GM12801 (cell line): ENCODE results near the gene TRPV4.

Experiments
- TF ChIP-seq, protein P1 (sequence below): IDR thresholded peaks from one replicate; pipeline ENCODE4 v1.5.1; 2011; ENCODE audit warnings: control low read depth; ENCODE audit not compliant: insufficient read length; ENCODE audit errors: extremely low read depth

The TRPV4 gene

DNA sequence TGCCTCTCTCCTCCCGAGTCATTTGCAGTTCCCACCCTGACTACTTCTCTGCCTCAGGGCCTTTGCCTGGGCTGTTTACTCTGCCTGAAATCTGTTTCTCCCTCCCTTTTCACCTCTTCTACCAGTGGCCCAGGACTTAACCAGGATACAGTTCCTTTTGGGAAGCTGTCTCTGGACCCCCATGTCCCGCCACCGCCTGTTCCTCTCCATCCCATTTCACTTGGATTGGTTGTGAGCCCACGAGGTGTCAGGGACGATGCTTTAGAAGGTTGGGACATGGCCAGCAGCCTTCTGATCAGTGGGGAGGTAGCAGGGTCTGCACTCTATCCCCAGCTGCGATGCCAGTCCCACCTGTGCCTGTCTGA is 67.8 kb downstream of the TRPV4 start:
- TF ChIP-seq, protein P1, sequence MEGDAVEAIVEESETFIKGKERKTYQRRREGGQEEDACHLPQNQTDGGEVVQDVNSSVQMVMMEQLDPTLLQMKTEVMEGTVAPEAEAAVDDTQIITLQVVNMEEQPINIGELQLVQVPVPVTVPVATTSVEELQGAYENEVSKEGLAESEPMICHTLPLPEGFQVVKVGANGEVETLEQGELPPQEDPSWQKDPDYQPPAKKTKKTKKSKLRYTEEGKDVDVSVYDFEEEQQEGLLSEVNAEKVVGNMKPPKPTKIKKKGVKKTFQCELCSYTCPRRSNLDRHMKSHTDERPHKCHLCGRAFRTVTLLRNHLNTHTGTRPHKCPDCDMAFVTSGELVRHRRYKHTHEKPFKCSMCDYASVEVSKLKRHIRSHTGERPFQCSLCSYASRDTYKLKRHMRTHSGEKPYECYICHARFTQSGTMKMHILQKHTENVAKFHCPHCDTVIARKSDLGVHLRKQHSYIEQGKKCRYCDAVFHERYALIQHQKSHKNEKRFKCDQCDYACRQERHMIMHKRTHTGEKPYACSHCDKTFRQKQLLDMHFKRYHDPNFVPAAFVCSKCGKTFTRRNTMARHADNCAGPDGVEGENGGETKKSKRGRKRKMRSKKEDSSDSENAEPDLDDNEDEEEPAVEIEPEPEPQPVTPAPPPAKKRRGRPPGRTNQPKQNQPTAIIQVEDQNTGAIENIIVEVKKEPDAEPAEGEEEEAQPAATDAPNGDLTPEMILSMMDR: no peak

DNA sequence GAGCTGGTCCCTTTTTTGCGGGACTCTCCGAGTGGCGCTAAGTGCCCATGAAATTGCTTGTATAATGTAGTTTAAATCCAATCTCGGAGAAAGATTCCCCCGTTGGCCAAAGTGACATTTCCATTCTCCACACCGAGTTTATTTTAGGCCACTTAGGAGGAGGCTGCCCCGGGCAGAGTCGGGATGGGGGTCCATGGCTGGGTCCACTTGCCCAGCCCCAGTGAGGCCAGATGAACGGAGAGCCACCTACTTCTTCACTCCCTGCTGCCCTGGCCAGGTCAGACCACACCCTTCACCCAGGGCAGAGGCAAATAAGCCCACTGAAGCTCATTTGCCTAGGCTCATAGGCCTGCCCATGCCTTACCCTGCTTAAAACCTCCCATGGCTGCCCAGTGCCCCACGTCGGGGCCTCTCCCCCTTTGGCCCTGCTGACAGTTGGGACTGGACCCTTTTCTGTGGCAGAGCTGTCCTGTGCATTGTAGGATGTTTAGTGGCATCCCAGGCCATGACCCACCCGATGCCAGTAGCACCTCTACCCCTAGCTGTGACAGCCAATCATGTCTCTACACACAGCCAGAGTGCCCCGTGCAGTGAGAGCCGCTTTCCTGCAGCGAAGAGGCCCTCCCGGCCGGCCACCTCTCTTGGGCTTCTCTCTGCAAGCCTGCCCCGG is 68.3 kb downstream of the TRPV4 start:
- TF ChIP-seq, protein P1: no peak

DNA sequence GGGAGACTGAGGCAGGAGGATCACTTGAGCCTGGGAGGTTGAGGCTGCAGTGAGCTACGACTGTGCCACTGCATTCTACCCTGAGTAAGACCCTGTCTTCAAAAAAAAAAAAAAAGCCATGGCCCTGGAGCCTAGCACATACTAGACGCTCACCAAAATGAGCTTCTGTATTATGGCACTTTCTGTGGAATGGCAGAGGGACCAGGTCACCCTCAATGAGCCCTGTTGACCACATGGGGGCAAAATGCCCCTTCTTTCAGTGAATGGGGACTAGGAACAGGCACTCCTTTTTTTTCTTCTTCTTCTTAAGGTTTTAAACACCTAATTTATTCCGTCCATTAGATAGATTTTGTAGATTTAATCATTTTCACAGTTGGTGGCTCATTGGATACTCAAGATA is 69.1 kb downstream of the TRPV4 start:
- TF ChIP-seq, protein P1: no peak

DNA sequence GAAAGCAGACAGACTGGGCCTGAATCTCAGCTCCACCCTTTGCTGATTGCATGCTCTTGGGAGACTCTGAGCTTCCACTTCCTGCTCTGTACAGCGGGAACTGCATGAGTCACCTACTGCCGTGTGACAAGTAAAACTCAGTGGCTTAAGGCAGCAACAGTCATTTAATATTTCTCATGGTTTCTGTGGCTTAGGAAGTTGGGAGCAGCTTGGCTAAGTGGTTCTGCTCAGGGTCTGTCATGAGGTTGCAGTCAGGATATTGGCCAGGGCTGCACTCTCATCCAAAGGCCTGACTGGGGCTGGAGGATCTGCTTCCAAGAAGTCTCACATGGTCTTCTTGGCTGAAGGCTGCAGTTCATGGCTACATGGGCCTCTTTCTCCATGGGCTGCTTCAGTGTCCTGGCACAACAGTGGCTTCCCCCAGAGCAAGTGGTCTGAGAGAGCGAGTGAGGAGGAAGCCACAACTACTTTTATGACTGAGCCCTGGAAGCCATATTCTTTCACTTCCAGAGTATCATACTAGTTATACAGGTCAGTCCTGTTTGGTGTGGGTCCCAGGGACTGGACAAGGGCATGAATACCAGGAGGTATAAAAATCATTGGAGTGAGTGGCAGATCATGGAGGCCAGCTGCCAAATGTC is 69.9 kb downstream of the TRPV4 start:
- TF ChIP-seq, protein P1: no peak

DNA sequence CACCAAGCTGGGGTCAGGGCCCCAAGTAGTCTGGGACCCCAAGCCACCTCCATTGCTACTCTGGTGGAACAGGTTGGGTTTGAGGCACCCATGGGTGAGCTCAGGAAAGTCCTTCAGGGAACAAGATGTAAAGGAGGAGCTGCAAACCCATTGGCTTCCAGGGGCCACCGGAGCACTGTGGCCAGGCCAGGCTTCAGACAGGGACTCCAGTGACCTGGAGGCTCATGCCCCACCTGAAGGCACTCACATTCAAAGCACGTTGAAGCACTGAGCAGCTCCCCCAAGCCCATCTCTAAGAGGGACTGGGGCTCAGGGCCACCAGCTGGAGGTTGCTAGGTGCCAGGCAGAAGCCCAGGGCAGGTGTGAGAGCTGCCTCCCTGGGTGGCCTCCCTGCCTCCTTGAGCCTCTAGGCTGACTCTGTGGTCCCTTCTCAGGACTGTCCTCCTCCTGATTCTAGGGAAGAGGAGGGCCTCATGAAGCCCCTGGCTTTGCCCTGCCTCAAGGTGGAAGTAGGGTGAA is 70.5 kb downstream of the TRPV4 start:
- TF ChIP-seq, protein P1: no peak

DNA sequence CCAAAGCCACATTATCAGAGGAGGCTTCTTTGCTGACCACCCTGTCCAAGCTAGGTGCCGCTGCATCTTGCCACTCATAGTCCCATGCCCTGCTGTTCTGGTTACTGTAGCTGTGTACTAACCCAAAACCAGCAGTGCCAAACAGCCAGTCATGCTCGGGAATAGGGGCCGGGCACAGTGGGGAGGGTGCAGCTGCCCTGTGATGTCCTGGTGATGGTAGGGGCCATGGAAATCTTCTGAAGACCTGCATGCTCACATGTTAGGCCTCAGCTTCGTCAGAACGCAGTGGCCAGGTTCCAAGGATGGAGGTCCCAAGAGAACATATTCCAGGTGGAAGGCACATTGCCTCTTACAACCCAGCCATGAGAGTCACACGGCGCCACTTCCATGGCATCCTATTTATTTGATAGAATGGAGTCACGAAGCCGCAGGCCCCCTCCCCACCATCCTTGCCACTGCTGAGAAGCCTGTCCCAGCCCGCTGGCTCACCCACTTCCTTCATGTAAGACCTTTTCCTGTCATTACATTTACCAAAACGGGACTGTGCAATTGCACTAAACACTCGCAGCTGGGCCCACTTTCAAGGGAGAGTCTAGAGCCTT is 71.0 kb downstream of the TRPV4 start:
- TF ChIP-seq, protein P1: no peak
